HepG2 (cell line): Measurements from ENCODE around the gene LAMP1. TPM values are rescaled to one million over a fixed set of nuclear protein-coding genes. Genes with fewer than 3 reads are reported as not detected.

Experiments used
- ATAC-seq: fragments of 200-7000 bp; cut with Tn5 transposase; 3 replicates; pipeline ENCODE4 v1.9.1; 2020; ENCODE audit warnings: mild to moderate bottlenecking, moderate library complexity
- BruUV-seq: library from RNA; stranded (reverse); fragments of 400-500 nt; replicated peaks from 2 replicates; lab custom pipeline; 2021; lab: Mats Ljungman, UMichigan
- CTCF ChIA-PET: fragments of 300-600 bp; formaldehyde crosslinking; extraction: SDS; loops from one replicate; lab custom pipeline; 2021; ENCODE audit warnings: low total read pairs, inconsistent platforms, low intra/inter-chr PET ratio; lab: Yijun Ruan, JAX
- POLR2A ChIA-PET: fragments of 350-600 bp; sonication (Branson Sonifier 250); formaldehyde crosslinking; loops from one replicate; lab custom pipeline; 2020; ENCODE audit warnings: antibody characterized with exemption, inconsistent platforms; lab: Yijun Ruan, JAX
- DNase-seq: peaks from one replicate; pipeline ENCODE4 v3.0.0-alpha.2; 2015; ENCODE audit warnings: low spot score
- FAIRE-seq: peaks from 3 replicates; lab custom pipeline; 2011; peaks lifted over from hg19 to GRCh38; lab: Jason Lieb, UNC
- H2AFZ ChIP-seq: one replicate; pipeline ENCODE4 v1.6.1; 2011; ENCODE audit warnings: low read length, inconsistent platforms
- H3K27ac ChIP-seq: fragments of 300-600 bp; 3 replicates; pipeline ENCODE4 v1.8.0; 2011; ENCODE audit warnings: mixed run types, mild to moderate bottlenecking, mixed read lengths, low read length, inconsistent platforms; ENCODE audit not compliant: insufficient read depth; ENCODE audit errors: extremely low read length
- H3K27me3 ChIP-seq, 2 experiments: fragments of 200-600 bp in 1 of 2; 2 replicates in 1 of 2; 3 replicates in 1 of 2; pipeline versions ENCODE4 v1.6.0 to v1.8.0; 2011; ENCODE audit warnings: low read length in 2 of 2, mild to moderate bottlenecking in 2 of 2, moderate library complexity in 2 of 2, inconsistent platforms in 1 of 2; ENCODE audit not compliant: insufficient read depth in 2 of 2, control insufficient read depth in 1 of 2
- H3K36me3 ChIP-seq, 2 experiments: fragments of 200-600 bp in 1 of 2; replicated peaks in 1 of 2; 2 replicates in 1 of 2; 3 replicates in 1 of 2; pipeline versions ENCODE4 v1.5.1 to v1.8.0; 2011; ENCODE audit warnings: low read length in 2 of 2, inconsistent platforms in 1 of 2; ENCODE audit not compliant: insufficient read depth in 2 of 2, control insufficient read depth in 1 of 2
- H3K4me1 ChIP-seq: 2 replicates; pipeline ENCODE4 v1.5.1; 2012; ENCODE audit warnings: low read length, inconsistent platforms; ENCODE audit not compliant: insufficient read depth
- H3K4me2 ChIP-seq: 2 replicates; pipeline ENCODE4 v1.6.0; 2011; ENCODE audit warnings: low read depth, low read length, inconsistent platforms
- H3K4me3 ChIP-seq, 3 experiments: fragments of 200-600 bp in 1 of 3; sonication (generic), shearing (Covaris generic) in 1 of 3; replicated peaks in 1 of 3; 2 replicates each; pipeline ENCODE4 v1.5.1; 2011 to 2016; ENCODE audit warnings: low read length in 3 of 3, inconsistent platforms in 2 of 3, low read depth in 2 of 3, mild to moderate bottlenecking in 2 of 3, control low read depth in 1 of 3, mixed read lengths in 1 of 3; ENCODE audit not compliant: insufficient read depth in 1 of 3
- H3K79me2 ChIP-seq: one replicate; pipeline ENCODE4 v1.6.1; 2011; ENCODE audit warnings: low read length, inconsistent platforms; ENCODE audit not compliant: insufficient read depth
- H3K9ac ChIP-seq: 2 replicates; pipeline ENCODE4 v1.6.0; 2011; ENCODE audit warnings: mild to moderate bottlenecking, low read depth, low read length, inconsistent platforms; ENCODE audit not compliant: insufficient read depth
- H3K9me3 ChIP-seq: 2 replicates; pipeline ENCODE4 v1.5.1; 2012; ENCODE audit warnings: mild to moderate bottlenecking, low read length
- H4K20me1 ChIP-seq: 2 replicates; pipeline ENCODE4 v1.6.0; 2011; ENCODE audit warnings: inconsistent platforms, mild to moderate bottlenecking, low read length, moderate library complexity; ENCODE audit not compliant: insufficient read depth
- CEBPG ChIP-seq: IDR thresholded peaks from 2 replicates; pipeline ENCODE4 v1.6.1; 2016
- FUBP1 ChIP-seq: sonication (generic); formaldehyde crosslinking; IDR thresholded peaks from 2 replicates; pipeline ENCODE4 v1.5.1; 2020; ENCODE audit warnings: missing genetic modification reagents, mild to moderate bottlenecking, borderline replicate concordance
- HOXA3 ChIP-seq: sonication (generic); formaldehyde crosslinking; IDR thresholded peaks from 2 replicates; pipeline ENCODE4 v1.5.0; 2020; ENCODE audit warnings: missing genetic modification reagents
- HOXA9 ChIP-seq: sonication (generic); formaldehyde crosslinking; IDR thresholded peaks from 2 replicates; pipeline ENCODE4 v1.8.1; 2022; ENCODE audit warnings: missing genetic modification reagents, mild to moderate bottlenecking, moderate library complexity, borderline replicate concordance
- NFATC3 ChIP-seq: sonication (generic); formaldehyde crosslinking; IDR thresholded peaks from 2 replicates; pipeline ENCODE4 v1.5.1; 2020; ENCODE audit warnings: mild to moderate bottlenecking, missing genetic modification reagents
- NFYB ChIP-seq: sonication (generic); formaldehyde crosslinking; IDR thresholded peaks from 2 replicates; pipeline ENCODE4 v1.4.0; 2020; ENCODE audit warnings: missing genetic modification reagents
- POLR2A ChIP-seq, 2 experiments: IDR thresholded peaks; 2 replicates each; pipeline ENCODE4 v1.6.1; 2011; ENCODE audit warnings: low read depth in 2 of 2, low read length in 2 of 2, mild to moderate bottlenecking in 1 of 2, moderate library complexity in 1 of 2; ENCODE audit not compliant: insufficient read depth in 1 of 2
- SALL1 ChIP-seq: sonication (generic); formaldehyde crosslinking; IDR thresholded peaks from 2 replicates; pipeline ENCODE4 v1.8.0; 2022; ENCODE audit warnings: mild to moderate bottlenecking, missing genetic modification reagents
- TFDP1 ChIP-seq: IDR thresholded peaks from 2 replicates; pipeline ENCODE4 v1.6.1; 2016; ENCODE audit warnings: missing compliant biosample characterization, missing genetic modification reagents, borderline replicate concordance
- UBTF ChIP-seq: sonication (generic); formaldehyde crosslinking; IDR thresholded peaks from 2 replicates; pipeline ENCODE4 v1.4.0; 2020; ENCODE audit warnings: mild to moderate bottlenecking, missing genetic modification reagents
- ZBTB38 ChIP-seq: sonication (generic); formaldehyde crosslinking; IDR thresholded peaks from 2 replicates; pipeline ENCODE4 v1.5.1; 2020; ENCODE audit warnings: mild to moderate bottlenecking, missing genetic modification reagents
- ZMAT5 ChIP-seq: sonication (generic); formaldehyde crosslinking; IDR thresholded peaks from 2 replicates; pipeline ENCODE4 v1.5.0; 2020; ENCODE audit warnings: mild to moderate bottlenecking, low read depth, missing genetic modification reagents, borderline replicate concordance
- ZNF180 ChIP-seq: sonication (generic); formaldehyde crosslinking; IDR thresholded peaks from 2 replicates; pipeline ENCODE4 v1.4.0; 2020; ENCODE audit warnings: low read depth, missing genetic modification reagents, borderline replicate concordance
- ZNF564 ChIP-seq: sonication (generic); formaldehyde crosslinking; IDR thresholded peaks from 2 replicates; pipeline ENCODE4 v1.8.1; 2023; ENCODE audit warnings: mild to moderate bottlenecking, missing genetic modification reagents
- ZNF616 ChIP-seq: sonication (generic); formaldehyde crosslinking; IDR thresholded peaks from 2 replicates; pipeline ENCODE4 v1.5.0; 2020; ENCODE audit warnings: low read depth, mild to moderate bottlenecking, missing genetic modification reagents
- ZNF644 ChIP-seq: IDR thresholded peaks from 2 replicates; pipeline ENCODE4 v1.6.1; 2016; ENCODE audit warnings: low read depth
- ZNF710 ChIP-seq: sonication (generic); formaldehyde crosslinking; IDR thresholded peaks from 2 replicates; pipeline ENCODE4 v1.5.0; 2020; ENCODE audit warnings: mild to moderate bottlenecking, missing genetic modification reagents, borderline replicate concordance
- WGBS: methylation state at CpG from one replicate; pipeline ENCODE4 v1.1.6; 2017; ENCODE audit warnings: low lambda C conversion rate; 5-methylcytosine and 5-hydroxymethylcytosine counted together
- in situ Hi-C: cut with HindIII; loops from 2 replicates; pipeline ENCODE4 v1.10.0; 2017; ENCODE audit warnings: low pct_unique_long_range_greater_than_20kb; ENCODE audit not compliant: extremely low pct_ligation_motif_present
- intact Hi-C: fragments of 100-400 bp; cut with micrococcal nuclease; formaldehyde crosslinking; loops from one replicate; pipeline ENCODE4 v1.10.0; 2022; ENCODE audit not compliant: unreplicated experiment
- polyA plus RNA-seq, 8 experiments: library from polyadenylated mRNA; depleted of rRNA in 3 of 8; stranded (reverse) in 7 of 8; unstranded in 1 of 8; fragments of >200 nt; fragmentation: Illumina TruSeq in 4 of 8; extraction: Trizol in 4 of 8; gene quantifications; 2 replicates each; pipeline versions ENCODE4 v1.2.1 to v1.2.3, GENCODE V29; 2011 to 2016; ENCODE audit warnings: low read depth in 4 of 8, missing spikeins in 1 of 8, mixed read lengths in 1 of 8; ENCODE audit not compliant: insufficient read depth in 1 of 8
- total RNA-seq, 5 experiments: library from RNA; depleted of rRNA; stranded (reverse); fragments of >200 nt; fragmentation: Illumina TruSeq; extraction: Trizol; gene quantifications; 2 replicates each; pipeline ENCODE4 v1.2.3, GENCODE V29; 2016; ENCODE audit warnings: low read depth in 1 of 5

LAMP1 gene
- total and polyA plus RNA-seq, 2 of the 13 experiments (the other 11 are each of a cell fraction or from before 2014, with no cell fraction given), result 103 to 112 TPM

- peak; percentile 54 for ATAC-seq
- intact Hi-C loops (no loop called here), in situ Hi-C loops (no loop called here)
- DNase-seq, result no peak
- peaks cover 6 to 24% of the 10 kb centered on the region in 2 experiments; a peak in 4 of 5 replicates for H3K27me3 ChIP-seq
- peak overlapping the region; percentile 55; the same call in 1 of the 2 replicates for H3K4me2 ChIP-seq
- ChIA-PET CTCF (no interaction called here), POLR2A (no interaction called here)
- no peak for FAIRE-seq
- peaks cover 8% of the 10 kb centered on the region; the same call in 1 of the 2 replicates for H4K20me1 ChIP-seq
- H3K79me2 ChIP-seq, result peaks cover 13% of the 10 kb centered on the region
- H3K9ac ChIP-seq, result no peak overlapping the region
- no peak overlapping the region for H2AFZ ChIP-seq
- BruUV-seq, result no TSS peak
- no peak overlapping the region for H3K27ac ChIP-seq
- peak overlapping the region in 1 of 3 experiments; percentile 16; a peak in 2 of 6 replicates for H3K4me3 ChIP-seq
- H3K4me1 ChIP-seq, result peaks cover 42% of the 10 kb centered on the region
- WGBS, result 56% methylated on average over 5 of the region's 9 CpGs
- H3K36me3 ChIP-seq, result peaks cover 0 to 5% of the 10 kb centered on the region in 2 experiments; a peak in 1 of 5 replicates
- no peaks in the 10 kb centered on the region for H3K9me3 ChIP-seq
- no peak for TF ChIP-seq FUBP1 (CRISPR knock-in tag)
- TF ChIP-seq SALL1 (CRISPR knock-in tag), result 0 out of 2 replicates have a peak, but pooled peaks have one; percentile 6
- no peak for TF ChIP-seq ZNF180
- TF ChIP-seq NFATC3 (CRISPR knock-in tag), result no peak
- TF ChIP-seq ZNF564, result no peak
- no peak for TF ChIP-seq ZNF710
- 0 out of 2 replicates have a peak, but pooled peaks have one; percentile 21 for TF ChIP-seq ZBTB38 (CRISPR knock-in tag)
- no peak for TF ChIP-seq NFYB
- no peak for TF ChIP-seq HOXA3
- no peak for TF ChIP-seq TFDP1 (CRISPR knock-in tag)
- no peak for TF ChIP-seq CEBPG
- no peak for TF ChIP-seq ZNF644
- TF ChIP-seq HOXA9 (CRISPR knock-in tag), result no peak
- no peak for TF ChIP-seq POLR2A (IDR thresholded peaks at IDR 0.05; ENCODE audit: insufficient read depth in 1 of 2, low read depth in 2 of 2, low read length in 2 of 2)
- TF ChIP-seq ZNF616, result no peak
- TF ChIP-seq ZMAT5 (CRISPR knock-in tag), result no peak
- peak; percentile 53; the same call in 1 of the 2 replicates for TF ChIP-seq UBTF (CRISPR knock-in tag)
Measured at GRCh38 chr13:113365971-113366588, 69.0 kb downstream of the LAMP1 start.
